Gastroesophageal sphincter (tissue), 3 donors: ENCODE data around the gene TFRC.

Experiments
- CTCF ChIP-seq, 4 experiments: fragments of 200-600 bp in 2 of 4; fragments of 450-650 bp in 2 of 4; sonication (generic) in 1 of 4; IDR thresholded peaks; one replicate each; pipeline ENCODE4 v1.5.1; 2017 to 2019; ENCODE audit warnings: antibody characterized with exemption in 4 of 4, mild to moderate bottlenecking in 2 of 4, moderate library complexity in 2 of 4
- POLR2A ChIP-seq, 2 donors: fragments of 450-650 bp; IDR thresholded peaks; one replicate each; pipeline ENCODE4 v1.6.1; 2017; ENCODE audit warnings: antibody characterized with exemption in 2 of 2, mild to moderate bottlenecking in 2 of 2, moderate library complexity in 1 of 2

- TF ChIP-seq CTCF (IDR thresholded peaks at IDR 0.05) (peak; percentile 56 to 74 (median 72)), POLR2A (IDR thresholded peaks at IDR 0.05) (no peak)
Measured at GRCh38 chr3:196073255-196073753, 8.6 kb downstream of the TFRC start.
